Measurements from ENCODE around the gene TPM3. TPM values are rescaled to one million over a fixed set of nuclear protein-coding genes. Genes with fewer than 3 reads are reported as not detected.

Gene TPM3
- total and polyA plus RNA-seq, 9 of the 15 experiments (the other 6 are each of a cell fraction or from before 2014, with no cell fraction given): 202 to 604 (median 421) TPM

GRCh38 chr1:154240294-154240833, 48.5 kb upstream of the TPM3 start:
- Histone ChIP-seq H3K27ac (ENCODE audit: extremely low read depth, low read depth, low read length) (no peak overlapping the region), H3K36me3 (ENCODE audit: control insufficient read depth, insufficient read depth, low read length) (peaks cover 95% of the 10 kb centered on the region), H3K4me1 (replicated peaks in 1 of 2; ENCODE audit: control insufficient read depth in 2 of 2, insufficient read depth in 2 of 2, low read length in 2 of 2) (no peaks in the 10 kb centered on the region), H4K20me1 (replicated peaks; ENCODE audit: control insufficient read depth, insufficient read depth, low read length) (peaks cover 6% of the 10 kb centered on the region; the same call in 1 of the 2 replicates), H3K27me3 (ENCODE audit: control insufficient read depth in 2 of 2, insufficient read depth in 2 of 2, low read length in 2 of 2) (no peaks in the 10 kb centered on the region), H3K4me2 (ENCODE audit: insufficient read depth, low read length) (no peak overlapping the region), H3K4me3 (no peak overlapping the region), H3K9me1 (ENCODE audit: control insufficient read depth, insufficient read depth, low read length) (no peaks in the 10 kb centered on the region), H3K9ac (ENCODE audit: insufficient read depth in 1 of 2, low read depth in 2 of 2, low read length in 2 of 2) (no peak overlapping the region), H3K79me2 (ENCODE audit: control insufficient read depth, insufficient read depth, low read length) (peaks cover 49% of the 10 kb centered on the region), H3K9me3 (replicated peaks; ENCODE audit: control insufficient read depth, insufficient read depth, low read depth, low read length) (no peaks in the 10 kb centered on the region), H2AFZ (ENCODE audit: low read depth, low read length) (no peak overlapping the region)
- 96% methylated on average over 3 of the region's 3 CpGs for WGBS (ENCODE audit: insufficient coverage, low coverage, missing lambda C conversion rate)
- intact Hi-C loops (cut with micrococcal nuclease) (no loop called here), in situ Hi-C loops (cut with MboI) (no loop called here)
- CTCF ChIA-PET (ENCODE audit: low intra/inter-chr PET ratio): no interaction called here
- no peak for TF ChIP-seq PML (IDR thresholded peaks at IDR 0.05; ENCODE audit: low read length)
- TF ChIP-seq ETV6 (IDR thresholded peaks at IDR 0.05; ENCODE audit: borderline replicate concordance in 1 of 2, low read depth in 2 of 2, low read length in 1 of 2): no peak
- TF ChIP-seq ETV6 (CRISPR knock-in tag; IDR thresholded peaks at IDR 0.05; ENCODE audit: borderline replicate concordance): no peak
- TF ChIP-seq C11orf30 (IDR thresholded peaks at IDR 0.05; ENCODE audit: low read depth): peak; percentile 86
- TF ChIP-seq CEBPG (CRISPR knock-in tag; IDR thresholded peaks at IDR 0.05): no peak
- no peak for TF ChIP-seq CEBPG (tag; conservative IDR thresholded peaks at IDR 0.05 in 1 of 2, IDR thresholded peaks at IDR 0.05 in 1 of 2)
- no peak for TF ChIP-seq CEBPB (tag; IDR thresholded peaks at IDR 0.05)
- no peak for TF ChIP-seq ADNP (tag; IDR thresholded peaks at IDR 0.05)
- no peak for TF ChIP-seq KDM1A (IDR thresholded peaks at IDR 0.05)
- TF ChIP-seq, protein P1, sequence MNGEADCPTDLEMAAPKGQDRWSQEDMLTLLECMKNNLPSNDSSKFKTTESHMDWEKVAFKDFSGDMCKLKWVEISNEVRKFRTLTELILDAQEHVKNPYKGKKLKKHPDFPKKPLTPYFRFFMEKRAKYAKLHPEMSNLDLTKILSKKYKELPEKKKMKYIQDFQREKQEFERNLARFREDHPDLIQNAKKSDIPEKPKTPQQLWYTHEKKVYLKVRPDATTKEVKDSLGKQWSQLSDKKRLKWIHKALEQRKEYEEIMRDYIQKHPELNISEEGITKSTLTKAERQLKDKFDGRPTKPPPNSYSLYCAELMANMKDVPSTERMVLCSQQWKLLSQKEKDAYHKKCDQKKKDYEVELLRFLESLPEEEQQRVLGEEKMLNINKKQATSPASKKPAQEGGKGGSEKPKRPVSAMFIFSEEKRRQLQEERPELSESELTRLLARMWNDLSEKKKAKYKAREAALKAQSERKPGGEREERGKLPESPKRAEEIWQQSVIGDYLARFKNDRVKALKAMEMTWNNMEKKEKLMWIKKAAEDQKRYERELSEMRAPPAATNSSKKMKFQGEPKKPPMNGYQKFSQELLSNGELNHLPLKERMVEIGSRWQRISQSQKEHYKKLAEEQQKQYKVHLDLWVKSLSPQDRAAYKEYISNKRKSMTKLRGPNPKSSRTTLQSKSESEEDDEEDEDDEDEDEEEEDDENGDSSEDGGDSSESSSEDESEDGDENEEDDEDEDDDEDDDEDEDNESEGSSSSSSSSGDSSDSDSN (IDR thresholded peaks at IDR 0.05; ENCODE audit: borderline replicate concordance in 1 of 2, low read depth in 2 of 2, low read length in 2 of 2): no peak
- no peak for TF ChIP-seq XRCC4 (IDR thresholded peaks at IDR 0.05; ENCODE audit: extremely low read depth, insufficient read depth, insufficient read length)
- peak; percentile 91 for TF ChIP-seq MAFF (IDR thresholded peaks at IDR 0.05; ENCODE audit: low read length)
- no peak for TF ChIP-seq KLF10 (CRISPR knock-in tag; IDR thresholded peaks at IDR 0.05)
- peak; percentile 93 for TF ChIP-seq MAFK (IDR thresholded peaks at IDR 0.05; ENCODE audit: low read length)
- peak; percentile 94 for TF ChIP-seq ZNF316 (IDR thresholded peaks at IDR 0.05)
- TF ChIP-seq, protein P2, sequence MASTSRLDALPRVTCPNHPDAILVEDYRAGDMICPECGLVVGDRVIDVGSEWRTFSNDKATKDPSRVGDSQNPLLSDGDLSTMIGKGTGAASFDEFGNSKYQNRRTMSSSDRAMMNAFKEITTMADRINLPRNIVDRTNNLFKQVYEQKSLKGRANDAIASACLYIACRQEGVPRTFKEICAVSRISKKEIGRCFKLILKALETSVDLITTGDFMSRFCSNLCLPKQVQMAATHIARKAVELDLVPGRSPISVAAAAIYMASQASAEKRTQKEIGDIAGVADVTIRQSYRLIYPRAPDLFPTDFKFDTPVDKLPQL (IDR thresholded peaks at IDR 0.05; ENCODE audit: extremely low read depth, insufficient read length): no peak
- no peak for TF ChIP-seq HDAC6 (IDR thresholded peaks at IDR 0.05; ENCODE audit: low read depth, low read length)
- no peak for TF ChIP-seq JUN (IDR thresholded peaks at IDR 0.05; ENCODE audit: borderline replicate concordance, low read depth, low read length)
- no peak for TF ChIP-seq JUN (CRISPR knock-in tag; IDR thresholded peaks at IDR 0.05; ENCODE audit: borderline replicate concordance)
- peak; percentile 84 for TF ChIP-seq MAFG (tag; conservative IDR thresholded peaks at IDR 0.05)
- TF ChIP-seq ESRRB (CRISPR knock-in tag; IDR thresholded peaks at IDR 0.05; ENCODE audit: borderline replicate concordance): no peak
- ATAC-seq (no peak), FAIRE-seq (no peak), DNase-seq (ENCODE audit: extremely low read depth in 1 of 4, low spot score in 3 of 4) (no peak)
- POLR2A ChIA-PET: interaction anchor here (0.6 kb wide), 1 partner anchor 83 kb away, joined by 3 read pairs; no protein-coding TSS in a partner anchor
- BruUV-seq (replicated peaks): no TSS peak

All from K562 (cell line).